Measurements from ENCODE around the gene SARM1.

DNA sequence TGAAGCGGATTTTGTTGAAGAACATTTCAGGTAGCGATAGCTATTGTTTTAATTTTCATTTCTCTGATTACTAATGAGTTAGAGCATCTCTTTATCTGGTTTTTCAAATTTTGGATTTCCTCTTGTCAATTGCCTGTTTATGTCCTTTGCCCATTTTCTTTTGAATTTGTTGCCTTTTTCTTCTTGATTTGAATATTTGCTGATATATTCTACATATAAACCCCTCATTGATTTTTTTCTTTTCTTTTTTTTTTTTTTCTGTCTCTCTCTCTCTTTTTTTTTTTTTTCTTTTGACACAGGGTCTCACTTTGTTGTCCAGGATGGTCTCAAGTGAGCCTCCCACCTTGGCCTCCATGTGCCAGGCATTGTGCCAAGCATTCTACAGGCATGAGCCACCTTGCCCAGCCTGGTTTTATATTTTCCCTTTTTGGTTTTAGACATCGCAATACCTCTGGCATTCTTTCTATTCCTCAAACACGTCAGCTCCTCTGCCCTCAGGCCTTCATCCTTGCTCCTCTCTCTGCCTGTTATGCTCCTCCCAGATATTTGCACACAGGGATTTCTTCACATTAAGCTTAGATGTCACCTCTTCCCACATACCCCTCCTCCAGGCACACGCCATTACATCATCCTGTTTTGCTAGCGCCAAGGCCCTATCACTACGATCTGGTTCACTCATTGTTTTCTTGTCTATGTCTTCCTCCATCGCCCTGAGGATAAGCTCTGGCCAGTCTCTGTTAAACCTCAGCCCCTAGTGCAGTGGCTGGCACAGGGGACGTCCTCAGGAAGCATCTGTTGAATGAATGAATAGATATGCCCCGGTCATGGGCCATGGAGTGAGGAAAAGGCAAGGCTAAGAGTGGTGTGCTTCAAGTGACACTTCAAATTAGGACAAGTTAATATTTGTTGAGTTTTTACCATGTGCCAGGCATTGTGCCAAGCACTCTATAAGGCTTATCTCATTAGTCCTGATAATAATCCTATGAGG lies 8.6 kb downstream of the SARM1 start:
- no peak for TF ChIP-seq EGR1 (IDR thresholded peaks at IDR 0.05)
- no peak for TF ChIP-seq EP300 (IDR thresholded peaks at IDR 0.05; ENCODE audit: borderline replicate concordance)
- TF ChIP-seq, protein P1, sequence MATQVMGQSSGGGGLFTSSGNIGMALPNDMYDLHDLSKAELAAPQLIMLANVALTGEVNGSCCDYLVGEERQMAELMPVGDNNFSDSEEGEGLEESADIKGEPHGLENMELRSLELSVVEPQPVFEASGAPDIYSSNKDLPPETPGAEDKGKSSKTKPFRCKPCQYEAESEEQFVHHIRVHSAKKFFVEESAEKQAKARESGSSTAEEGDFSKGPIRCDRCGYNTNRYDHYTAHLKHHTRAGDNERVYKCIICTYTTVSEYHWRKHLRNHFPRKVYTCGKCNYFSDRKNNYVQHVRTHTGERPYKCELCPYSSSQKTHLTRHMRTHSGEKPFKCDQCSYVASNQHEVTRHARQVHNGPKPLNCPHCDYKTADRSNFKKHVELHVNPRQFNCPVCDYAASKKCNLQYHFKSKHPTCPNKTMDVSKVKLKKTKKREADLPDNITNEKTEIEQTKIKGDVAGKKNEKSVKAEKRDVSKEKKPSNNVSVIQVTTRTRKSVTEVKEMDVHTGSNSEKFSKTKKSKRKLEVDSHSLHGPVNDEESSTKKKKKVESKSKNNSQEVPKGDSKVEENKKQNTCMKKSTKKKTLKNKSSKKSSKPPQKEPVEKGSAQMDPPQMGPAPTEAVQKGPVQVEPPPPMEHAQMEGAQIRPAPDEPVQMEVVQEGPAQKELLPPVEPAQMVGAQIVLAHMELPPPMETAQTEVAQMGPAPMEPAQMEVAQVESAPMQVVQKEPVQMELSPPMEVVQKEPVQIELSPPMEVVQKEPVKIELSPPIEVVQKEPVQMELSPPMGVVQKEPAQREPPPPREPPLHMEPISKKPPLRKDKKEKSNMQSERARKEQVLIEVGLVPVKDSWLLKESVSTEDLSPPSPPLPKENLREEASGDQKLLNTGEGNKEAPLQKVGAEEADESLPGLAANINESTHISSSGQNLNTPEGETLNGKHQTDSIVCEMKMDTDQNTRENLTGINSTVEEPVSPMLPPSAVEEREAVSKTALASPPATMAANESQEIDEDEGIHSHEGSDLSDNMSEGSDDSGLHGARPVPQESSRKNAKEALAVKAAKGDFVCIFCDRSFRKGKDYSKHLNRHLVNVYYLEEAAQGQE (IDR thresholded peaks at IDR 0.05; ENCODE audit: low read depth), result no peak
- TF ChIP-seq, protein P2, sequence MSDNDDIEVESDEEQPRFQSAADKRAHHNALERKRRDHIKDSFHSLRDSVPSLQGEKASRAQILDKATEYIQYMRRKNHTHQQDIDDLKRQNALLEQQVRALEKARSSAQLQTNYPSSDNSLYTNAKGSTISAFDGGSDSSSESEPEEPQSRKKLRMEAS (IDR thresholded peaks at IDR 0.05), result no peak
- TF ChIP-seq TAF1 (IDR thresholded peaks at IDR 0.05; ENCODE audit: low read depth), result no peak
- TF ChIP-seq CREB1 (IDR thresholded peaks at IDR 0.05; ENCODE audit: low read depth), result no peak
- TF ChIP-seq, protein P3, sequence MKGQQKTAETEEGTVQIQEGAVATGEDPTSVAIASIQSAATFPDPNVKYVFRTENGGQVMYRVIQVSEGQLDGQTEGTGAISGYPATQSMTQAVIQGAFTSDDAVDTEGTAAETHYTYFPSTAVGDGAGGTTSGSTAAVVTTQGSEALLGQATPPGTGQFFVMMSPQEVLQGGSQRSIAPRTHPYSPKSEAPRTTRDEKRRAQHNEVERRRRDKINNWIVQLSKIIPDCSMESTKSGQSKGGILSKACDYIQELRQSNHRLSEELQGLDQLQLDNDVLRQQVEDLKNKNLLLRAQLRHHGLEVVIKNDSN (IDR thresholded peaks at IDR 0.05), result no peak
- no peak for TF ChIP-seq YY1 (IDR thresholded peaks at IDR 0.05; ENCODE audit: low read depth)
- no peak for TF ChIP-seq RAD21 (IDR thresholded peaks at IDR 0.05; ENCODE audit: low read depth)
- no peak for TF ChIP-seq CEBPB (IDR thresholded peaks at IDR 0.05)
- TF ChIP-seq ZBTB7A (IDR thresholded peaks at IDR 0.05; ENCODE audit: low read depth), result no peak
- TF ChIP-seq TCF12 (IDR thresholded peaks at IDR 0.05; ENCODE audit: low read depth), result no peak
- TF ChIP-seq TEAD4 (IDR thresholded peaks at IDR 0.05), result no peak
- TF ChIP-seq NFIC (IDR thresholded peaks at IDR 0.05), result no peak
